ENCODE measurements around the gene NINL.
"Not testable (repeated sequence)": the region's sequence is repeated elsewhere in the genome, so short reads cannot be mapped to it uniquely, and the experiment has no call there.

NINL gene

DNA sequence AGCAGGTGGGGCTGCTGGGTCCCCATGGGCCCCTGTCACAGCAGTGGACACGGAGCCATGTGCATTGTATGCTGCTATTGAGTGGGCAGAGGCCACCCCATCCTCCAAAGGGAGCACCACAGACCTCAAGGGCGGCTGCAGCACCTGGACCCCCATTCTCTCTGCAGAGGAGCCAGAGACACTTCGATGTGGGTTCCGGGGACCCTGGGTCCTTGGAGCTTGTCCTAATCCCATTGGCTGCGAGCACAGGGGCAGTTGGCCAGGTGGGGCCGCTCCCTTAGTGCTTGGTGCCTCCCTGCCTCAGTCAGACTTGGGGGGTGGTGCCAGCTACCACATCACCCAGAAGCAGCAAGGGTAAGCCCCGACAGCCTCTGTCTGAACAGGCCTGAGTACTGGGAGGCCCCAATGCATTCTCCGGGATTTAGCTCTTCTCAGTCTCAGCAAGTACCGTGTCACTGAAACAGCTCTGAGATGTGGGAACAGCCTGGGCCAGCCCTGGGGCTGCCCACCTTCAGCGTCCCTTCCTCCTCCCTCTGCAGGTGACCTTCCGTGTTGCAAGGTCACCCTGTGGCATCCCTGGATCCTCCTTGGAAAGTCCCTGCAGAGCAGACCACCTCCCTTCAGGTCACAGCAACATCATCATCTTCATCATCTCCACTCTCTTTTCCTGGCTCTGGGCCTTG, 104.0 kb downstream of the NINL start:
- no peak for DNase-seq

DNA sequence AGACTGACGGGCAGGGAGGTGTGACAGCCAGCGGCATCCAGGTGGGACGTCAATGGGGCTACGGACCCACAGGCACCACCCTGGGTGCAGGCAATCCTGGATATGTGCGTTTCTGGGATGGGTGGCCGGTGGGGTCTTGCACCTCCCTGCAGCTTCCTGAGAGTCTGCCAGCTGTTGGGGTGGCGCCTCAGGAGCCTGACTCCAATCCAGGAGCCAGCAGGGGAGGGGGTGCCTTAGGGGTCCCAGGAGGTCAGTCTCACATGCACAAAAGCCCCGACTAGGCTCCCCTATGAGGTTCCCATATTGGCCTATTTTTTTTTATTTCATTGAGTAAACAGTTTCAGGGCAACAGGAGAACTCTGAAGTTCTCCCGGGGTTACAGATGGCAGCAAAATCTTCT, 104.5 kb downstream of the NINL start:
- no peak for DNase-seq

DNA sequence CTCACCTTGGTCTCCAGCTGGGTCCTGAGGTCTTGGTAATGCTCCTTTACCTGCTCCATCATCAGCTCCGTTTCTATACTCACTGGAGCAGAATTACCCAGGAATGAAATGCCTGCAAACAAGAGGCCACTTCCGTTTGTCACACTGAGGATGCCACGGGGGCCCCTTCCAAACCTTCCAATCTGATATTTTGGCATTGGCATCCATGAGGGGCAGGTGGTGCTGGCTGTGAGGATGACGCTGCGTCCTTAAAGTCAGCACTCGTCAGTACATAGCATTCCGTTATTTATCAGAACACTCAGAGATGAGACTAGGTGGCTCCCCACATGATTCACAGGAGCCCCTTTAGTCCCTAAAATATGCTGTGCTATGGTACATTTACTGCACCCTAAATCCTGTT, 105.2 kb downstream of the NINL start:
- no peak for DNase-seq

DNA sequence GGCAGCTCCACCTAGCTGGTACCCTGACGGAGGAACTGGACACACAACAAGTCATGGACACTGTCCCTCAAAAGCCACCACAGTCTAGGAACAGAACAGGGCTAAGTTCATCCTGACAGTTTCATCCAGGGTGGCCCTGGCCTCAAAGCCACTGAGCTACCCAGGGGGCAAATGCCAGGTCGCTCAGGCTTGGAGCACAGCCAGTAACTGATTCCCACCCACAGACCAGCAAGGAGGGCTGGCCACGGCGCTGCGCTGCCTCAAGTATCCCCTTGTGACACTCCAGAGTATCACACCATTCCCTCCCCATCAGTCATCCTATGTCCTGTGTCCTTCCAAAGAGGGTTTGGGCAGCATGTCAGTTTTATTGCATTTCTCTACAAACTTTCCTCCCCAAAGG, 105.7 kb downstream of the NINL start:
- DNase-seq = no peak

DNA sequence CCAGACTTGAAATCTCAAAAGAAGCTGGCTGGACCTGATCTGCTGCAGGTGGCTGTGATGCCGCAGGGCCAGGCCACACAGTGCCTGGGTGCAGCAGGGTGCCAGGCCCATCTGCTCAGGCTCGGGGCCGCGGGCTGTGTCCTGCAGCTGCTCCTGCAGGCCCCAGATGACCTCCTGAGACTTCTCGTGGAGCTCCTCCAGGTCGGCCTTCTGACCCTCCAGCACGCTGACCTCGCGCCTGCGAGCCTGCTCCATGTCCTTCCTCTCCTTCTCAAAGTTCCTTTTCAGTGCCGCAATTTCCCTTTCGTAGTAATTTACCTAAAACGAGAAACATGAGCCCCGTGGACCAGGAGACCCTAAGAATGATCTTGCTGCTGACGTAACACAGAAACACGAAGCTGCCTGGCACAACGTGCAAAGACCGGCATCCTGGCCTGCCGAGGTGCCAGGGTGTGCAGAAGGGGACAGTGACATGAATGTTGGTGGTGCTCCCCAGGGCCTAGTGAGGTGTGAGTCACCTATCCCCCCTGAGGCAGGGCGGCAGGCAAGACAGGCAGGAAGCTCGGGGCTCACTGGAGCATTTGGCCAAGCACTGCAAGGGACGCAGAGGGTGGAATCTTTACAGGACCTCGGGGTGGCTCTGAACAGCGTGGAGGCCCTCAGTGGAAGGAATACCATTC, 106.3 kb downstream of the NINL start:
- DNase-seq = no peak

DNA sequence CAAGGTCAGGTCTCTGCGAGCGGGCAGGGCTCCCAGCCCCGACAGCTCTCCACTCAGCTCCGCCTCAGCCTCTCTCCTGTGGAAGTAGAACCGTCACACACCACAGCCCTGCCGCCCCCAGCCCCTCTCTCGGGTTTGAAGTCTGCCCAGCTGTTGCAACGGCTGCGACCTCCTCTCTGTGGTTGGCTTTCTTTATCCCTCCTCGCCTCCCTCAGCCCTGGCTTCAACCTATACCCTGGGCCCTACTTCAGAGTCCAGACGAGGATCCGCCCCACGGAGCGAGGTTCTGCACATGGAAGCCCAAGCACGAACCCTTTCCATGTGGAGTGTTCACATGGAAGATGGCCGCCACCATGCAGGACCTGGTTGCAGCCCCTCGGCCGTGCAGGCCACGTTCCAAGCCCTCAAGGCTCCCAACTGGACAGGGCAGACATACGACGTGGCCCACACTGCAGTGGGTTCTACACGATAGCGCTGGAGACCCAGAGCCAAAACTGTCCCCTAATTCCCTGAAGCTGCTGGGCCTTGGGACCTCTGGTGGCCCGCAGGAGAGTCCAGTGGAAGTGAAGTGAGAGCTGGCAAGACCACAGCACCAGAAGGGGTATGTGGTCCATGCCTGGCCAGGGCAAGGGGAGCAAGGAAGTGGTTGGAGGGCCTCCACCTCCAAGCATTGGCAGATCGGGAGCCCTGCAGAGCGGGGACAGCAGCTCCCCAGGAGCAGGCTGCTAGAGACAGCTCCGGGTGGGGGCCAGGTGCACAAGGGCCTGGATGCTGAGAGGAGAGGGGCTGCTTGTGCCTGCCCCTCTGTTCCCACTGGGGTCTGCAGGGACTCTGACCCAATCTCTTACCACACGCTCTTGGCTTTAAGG, 108.1 kb downstream of the NINL start:
- DNase-seq = no peak

DNA sequence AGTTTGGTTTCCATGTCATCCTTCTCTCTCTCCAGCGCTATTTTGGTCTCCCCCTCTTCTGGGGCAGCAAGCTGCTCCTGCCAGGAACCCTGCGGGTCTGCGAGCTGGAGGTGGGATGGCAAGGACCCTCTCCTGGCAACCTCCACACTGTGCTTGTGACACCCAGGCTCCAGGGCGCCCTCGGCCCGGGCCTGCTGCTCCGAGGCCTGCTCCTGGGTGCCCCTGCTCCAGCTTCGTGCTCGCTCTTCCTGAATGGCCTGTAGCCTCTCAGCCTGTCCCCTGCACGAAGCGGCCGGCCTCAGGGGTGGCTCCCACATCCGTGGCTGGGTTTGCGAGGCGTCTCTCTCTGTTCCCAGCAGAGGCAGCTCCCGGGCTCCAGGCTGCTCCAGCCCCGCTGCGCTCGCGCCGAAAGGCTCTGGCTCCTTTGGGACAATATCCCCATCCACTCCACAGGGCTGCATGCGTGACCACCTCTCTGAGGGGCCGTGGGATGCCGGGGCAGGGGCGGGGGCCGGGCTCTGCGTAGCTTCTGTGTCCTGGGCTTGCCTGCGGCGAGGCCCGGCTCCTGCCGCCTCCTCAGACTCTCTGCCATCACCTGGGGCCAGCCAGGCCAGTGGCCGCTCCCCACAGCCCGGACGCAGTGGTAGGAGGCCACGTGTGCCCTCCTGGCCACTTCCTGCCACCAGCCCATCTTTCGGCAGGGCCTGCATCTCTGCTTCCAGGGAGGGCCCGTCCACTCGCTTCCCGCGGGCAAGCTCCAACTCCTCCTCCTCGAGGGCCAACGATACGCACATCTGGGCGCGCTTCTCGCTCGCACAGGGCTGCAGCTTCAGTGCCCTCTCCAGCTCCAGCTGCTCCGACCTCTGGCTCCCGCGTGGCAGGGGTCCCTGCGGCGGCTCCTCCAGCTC, 109.0 kb downstream of the NINL start:
- DNase-seq = no peak

DNA sequence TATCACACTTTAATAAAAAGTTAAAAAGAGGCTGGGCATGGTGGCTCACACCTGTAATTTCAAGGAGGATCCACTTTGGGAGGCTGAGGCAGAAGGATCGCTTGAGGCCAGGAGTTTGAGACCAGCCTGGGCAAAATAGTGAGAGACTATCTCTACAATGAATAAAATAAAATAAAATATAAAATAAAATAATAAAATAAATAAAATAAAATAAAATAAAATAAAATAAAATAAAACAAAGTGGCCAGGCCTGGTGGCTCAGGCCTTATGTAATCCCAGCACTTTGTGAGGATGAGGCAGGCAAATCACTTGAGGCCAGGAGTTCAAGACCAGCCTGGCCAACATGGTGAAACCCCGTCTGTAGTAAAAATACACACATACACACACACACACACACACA, 112.0 kb downstream of the NINL start:
- DNase-seq = not testable (repeated sequence)

DNA sequence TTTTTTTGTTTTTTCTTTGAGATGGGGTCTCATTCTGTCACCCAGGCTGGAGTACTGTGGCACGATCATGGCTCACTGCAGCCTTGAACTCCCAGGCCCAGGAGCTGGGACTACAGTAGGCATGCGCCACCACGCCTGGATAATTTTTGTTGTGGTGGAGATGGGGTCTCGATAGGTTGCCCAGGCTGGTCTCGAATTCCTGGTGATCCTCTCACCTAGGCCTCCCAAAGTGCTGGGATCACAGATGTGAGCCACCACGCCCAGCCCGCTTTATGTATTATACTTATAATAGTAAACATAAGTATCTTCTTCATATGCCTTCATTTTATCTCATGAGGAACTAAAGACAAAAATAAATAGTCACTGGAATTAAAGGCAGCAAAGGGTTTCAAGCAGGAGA, 114.3 kb downstream of the NINL start:
- DNase-seq = no peak

DNA sequence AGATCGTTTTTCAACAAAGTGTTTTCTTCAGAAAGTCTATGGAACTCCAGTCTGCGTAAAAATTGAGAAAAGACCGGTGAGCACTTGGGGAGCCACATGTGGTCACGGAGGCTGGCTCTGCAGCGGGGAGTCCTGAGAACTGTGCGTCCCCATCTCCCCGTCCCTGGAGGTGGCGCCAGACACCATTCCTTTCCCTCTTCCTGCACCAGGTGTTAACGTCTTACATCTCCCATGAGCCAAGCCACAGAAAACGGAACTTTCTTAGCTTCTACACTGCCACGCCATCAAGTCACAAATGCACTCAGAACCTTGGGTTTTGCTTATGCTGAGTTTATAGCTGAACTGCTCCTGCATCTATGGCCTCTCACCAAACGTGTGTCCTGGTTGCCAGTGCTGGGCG, 115.3 kb downstream of the NINL start:
- DNase-seq = peak; percentile 48

DNA sequence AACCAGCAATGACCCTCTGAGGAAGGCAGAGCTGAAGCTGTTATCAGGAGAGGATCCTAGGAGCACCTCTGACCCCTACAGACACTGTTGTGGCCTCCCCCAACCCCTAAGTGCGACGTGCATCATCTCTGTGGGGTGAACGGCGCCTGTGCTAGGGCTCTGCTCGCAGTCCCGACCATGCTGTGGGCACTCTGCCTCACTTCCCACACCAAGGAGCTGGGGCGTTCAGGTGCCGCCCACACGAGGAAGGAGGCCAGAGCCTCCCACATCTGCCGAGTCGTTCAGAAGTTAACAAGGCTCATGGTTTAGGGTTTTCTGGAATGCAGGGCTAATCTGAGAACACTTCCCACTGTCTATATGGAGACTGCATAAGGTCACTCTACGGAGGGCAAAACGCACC, 115.8 kb downstream of the NINL start:
- DNase-seq = no peak

DNA sequence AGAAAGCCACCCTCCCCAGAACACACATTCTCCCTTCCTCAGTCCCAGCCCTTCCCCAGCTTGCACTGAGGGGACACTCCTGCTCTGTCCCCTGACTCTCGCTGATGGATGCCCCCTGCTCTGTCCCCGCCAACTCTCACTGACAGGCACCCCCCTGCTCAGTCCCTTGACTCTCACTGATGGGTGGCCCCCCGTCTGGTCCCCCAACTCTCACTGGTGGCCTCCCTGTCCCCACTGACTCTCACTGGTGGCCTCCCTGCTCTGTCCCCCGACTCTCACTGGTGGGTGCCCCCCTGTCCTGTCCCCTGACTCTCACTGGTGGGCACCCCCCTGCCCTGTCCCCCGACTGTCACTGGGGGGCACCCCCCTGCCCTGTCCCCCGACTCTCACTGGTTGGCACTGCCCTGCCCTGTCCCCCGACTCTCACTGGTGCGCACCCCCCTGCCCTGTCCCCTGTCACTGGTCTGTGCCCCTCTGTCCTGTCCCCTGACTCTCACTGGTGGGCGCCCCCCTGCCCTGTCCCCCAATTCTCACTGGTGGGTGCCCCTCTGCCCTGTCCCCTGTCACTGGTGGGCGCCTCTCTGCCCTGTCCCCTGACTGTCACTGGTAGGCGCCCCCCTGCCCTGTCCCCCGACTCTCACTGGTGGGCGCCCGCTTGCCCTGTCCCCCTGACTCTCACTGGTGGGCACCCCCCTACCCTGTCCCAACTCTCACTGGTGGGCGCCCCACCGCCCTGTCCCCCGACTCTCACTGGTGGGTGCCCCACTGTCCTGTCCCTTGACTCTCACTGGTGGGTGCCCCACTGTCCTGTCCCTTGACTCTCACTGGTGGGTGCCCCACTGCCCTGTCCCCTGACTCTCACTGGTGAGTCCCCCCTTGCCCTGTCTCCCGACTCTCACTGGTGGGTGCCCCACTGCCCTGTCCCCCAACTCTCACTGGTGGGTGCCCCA, 116.9 kb downstream of the NINL start:
- no peak for DNase-seq

DNA sequence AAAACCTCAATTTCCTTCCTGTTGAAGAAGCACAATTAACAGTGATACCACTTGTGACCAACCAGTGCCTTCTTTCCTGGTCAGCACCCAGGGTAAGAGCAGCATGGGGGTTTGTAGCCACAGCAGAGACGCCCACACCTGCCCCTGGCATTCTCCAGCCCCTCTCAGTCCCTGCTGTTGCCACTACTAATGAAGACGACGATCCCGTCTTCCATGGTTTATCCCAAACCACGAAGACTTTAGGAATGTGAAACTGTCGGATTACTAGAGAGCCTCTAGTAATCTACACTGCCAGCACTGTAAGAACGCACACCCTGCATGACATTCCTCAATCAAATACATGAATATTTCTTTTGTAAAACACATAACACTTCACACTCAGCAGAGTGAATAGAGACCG, 117.9 kb downstream of the NINL start:
- no peak for DNase-seq

DNA sequence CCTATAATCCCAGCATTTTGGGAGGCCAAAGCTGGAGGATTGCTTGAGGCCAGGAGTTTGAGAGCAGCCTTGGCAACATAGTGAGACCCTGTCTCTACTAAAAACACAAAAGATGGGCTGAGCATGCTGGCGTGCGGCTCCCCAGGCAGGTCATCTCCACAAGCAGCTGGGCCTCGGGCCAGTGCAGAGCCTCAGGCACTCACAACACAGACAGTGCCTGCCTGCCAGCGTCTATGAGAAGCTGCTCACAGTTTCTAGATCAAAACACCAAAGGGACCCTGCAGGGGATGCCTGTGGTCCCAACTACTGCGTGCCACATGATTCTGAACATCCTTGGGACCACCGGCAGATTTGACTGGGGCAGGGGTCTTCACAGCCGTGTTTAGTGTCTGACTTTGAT, 118.5 kb downstream of the NINL start:
- DNase-seq = no peak

DNA sequence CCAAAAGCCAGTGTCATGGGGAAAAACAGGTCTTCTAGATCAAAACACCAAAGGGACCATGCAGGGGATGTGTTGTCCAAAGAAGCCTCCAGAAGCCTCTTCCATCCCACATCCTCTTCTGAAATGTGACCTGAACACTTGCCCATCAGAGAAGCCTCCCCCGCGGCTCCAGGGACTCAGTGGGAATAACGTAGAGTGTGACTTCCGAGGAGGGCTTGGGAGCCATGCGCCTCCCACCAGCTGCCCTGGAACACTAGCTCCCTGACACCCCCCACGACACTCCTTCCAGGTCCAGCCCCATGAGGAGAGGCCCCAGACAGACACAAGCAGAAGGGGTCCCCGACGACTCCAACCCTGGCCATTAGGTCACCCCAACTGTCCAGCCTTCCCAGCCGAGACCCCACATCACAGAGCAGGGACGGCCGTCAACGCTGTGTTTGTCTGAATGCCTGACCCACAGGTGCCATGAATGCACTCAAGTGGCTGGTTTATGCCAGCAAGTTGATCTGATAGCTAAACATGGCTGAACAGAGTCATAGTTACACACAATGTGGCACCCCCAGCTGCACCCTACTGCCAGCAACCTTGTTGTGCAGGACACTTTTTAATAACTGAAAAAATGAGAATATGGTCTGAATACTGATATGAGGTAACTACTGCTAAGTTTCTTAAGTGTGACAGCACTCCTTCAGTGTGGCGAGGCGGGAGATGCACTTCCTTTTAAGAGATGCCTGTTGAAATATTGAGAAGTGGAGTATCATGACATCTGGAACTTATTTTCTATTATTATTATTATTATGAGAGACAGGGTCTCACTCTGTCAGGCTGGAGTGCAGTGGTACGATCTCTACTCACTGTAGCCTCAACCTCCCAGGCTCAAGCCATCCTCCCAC, 119.8 kb downstream of the NINL start:
- DNase-seq = no peak

DNA sequence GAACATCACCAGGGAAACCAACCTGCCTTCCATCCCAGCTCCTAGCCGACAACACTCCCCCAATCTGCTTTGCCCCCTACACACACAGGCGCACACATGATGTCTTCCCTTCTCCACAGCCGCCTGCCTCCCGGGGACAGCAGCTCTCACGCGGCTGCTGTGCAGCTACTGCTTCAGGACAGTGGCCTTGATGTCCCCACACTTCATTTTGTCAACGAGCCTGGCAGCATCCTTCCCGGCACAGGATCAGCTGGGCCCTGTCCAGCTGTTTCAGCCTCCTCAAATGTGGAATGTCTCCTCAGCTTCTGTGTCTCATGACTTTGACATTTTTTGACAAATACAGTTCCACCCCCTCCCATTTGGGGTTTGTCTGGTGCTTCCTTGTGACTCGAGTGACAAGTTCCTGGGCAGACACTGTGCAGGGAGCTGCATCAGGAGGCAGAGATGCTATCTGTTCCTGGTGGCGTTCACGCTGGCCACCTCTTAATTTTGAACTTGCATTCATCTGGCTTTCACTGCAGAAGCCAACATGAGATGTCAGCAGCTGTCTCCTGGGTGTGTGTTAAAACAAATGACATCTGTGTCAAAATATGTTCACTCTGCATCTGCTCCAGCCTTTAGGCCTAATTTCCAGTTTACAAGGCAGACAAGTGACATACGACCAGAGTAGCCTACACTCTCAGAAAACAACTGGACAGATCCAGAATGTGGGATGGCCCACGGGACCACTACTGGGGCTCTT, 120.7 kb downstream of the NINL start:
- no peak for DNase-seq

DNA sequence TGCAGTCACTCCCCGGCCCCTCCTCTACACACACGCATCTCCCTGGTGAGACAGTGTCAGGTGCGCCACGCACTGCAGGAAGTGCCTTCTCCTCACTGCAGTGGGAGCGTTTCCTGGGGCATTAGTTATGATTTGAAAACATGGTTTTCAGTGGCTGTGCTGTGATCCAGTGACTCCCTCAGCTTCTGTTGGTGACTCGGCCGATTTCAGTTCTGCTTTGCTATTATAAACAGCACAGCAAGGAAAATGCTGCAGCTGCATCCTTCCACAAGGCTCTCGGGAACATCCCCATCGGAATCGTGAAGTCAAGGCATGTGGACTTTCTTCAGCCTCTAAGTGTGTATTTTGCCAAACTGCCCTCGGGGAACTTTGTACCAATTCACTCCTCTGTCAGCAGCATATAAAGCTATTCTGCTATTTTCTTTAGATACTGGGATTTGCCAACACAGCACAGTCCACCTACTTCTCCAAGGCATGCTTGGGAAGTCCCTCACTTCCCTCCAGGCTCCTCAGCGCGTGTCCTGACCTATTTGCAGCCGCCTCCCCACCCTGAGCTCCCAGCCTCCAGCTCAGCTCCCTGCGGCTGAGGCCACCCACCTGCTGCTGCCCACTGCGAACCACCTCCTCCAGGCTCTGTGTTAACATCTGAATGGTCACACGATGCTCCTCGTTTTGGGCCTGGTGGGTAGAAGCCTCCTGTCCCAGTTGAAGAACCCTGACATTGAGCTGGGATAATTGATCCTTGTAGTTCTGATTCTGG, 123.4 kb downstream of the NINL start:
- DNase-seq = no peak

DNA sequence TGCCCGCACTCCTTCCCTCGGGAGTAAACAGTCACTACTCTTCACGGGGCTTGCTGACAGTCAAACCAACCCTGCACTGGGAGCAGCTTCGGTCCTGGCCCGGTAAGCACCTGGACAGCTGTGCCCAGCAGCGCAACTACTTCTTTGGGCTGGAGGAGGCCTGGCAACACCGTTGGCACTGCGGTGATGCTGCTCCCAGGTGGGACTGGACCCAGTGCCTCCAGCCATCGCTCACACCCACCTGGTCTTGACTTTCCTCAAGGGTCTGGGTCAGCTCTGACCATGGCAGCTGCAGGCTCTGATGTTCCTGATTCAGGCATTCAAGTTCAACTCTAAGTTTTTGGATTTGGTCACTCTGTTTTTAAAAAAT, 124.1 kb downstream of the NINL start:
- no peak for DNase-seq

All from activated CD4-positive, alpha-beta T cell treated with anti-CD3 and anti-CD28 coated beads, Interleukin-10, Interleukin-2, amounts not matched to agents 100 ng/mL and 50 ng/mL, durations not matched to agents 16 hours and 8 hours (primary cell).